ENCODE results near the gene BANK1.
A peak's percentile ranks its signal among the peaks of the same experiment; 100 is the strongest.

The BANK1 gene

DNA sequence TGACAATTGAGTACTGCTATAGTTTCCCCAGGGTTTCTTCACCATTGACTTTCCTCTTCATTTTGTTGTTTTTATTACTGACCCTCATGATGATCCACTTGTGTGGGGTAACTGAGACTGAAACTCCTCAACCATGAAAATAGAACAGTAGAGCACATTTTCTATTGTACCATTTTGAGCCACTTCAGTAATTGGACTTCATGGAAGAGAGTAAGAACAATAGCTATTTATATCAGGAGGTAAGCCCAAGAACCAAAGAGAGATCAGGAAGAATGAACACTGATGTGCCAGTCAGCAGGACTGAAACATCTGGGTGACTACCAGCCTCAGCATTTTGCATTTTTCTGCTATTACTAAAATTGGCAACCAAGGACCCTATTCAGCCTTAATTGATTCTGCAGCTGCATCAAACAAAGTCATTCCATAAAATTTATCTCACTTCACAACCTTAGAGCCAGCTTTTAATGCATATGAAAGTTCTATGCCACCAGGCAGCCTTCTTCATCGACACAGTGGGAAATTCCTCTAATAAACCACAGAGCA is 151.4 kb downstream of the BANK1 start:
- Histone ChIP-seq H3K9ac (ENCODE audit: low read length) (no peak overlapping the region), H3K36me3 (ENCODE audit: control insufficient read depth, insufficient read depth, low read length, severe bottlenecking) (no peaks in the 10 kb centered on the region), H3K27me3 (replicated peaks; ENCODE audit: control insufficient read depth, insufficient read depth, low read length) (no peaks in the 10 kb centered on the region), H3K9me3 (ENCODE audit: control insufficient read depth, low read length) (no peaks in the 10 kb centered on the region), H3K4me3 (ENCODE audit: low read length) (no peak overlapping the region), H3K4me1 (ENCODE audit: control insufficient read depth, insufficient read depth, low read length) (peaks cover 16% of the 10 kb centered on the region)
- DNase-seq (ENCODE audit: low read depth), result no peak

DNA sequence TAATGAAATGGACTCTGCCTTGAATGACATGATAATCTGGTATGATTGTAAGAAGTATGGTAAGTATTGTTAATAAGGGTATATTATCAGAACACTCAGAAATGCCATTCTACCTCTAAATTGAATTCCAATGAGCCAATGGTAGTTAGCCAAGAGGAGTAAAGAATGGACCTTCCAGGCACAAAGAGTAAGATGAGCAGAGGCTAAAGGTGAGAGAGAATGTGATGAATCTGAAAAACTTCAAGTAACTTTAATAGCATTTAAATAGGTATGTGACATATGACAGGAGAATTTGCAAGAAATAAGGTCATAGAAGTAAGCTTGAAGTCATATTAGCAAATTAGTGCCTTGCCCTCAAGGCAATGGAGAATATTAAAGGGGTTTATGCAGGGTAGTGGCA is 152.4 kb downstream of the BANK1 start:
- H3K9me3 ChIP-seq (ENCODE audit: control insufficient read depth, low read length), result no peaks in the 10 kb centered on the region
- no peaks in the 10 kb centered on the region for H3K27me3 ChIP-seq (replicated peaks; ENCODE audit: control insufficient read depth, insufficient read depth, low read length)
- H3K9ac ChIP-seq (ENCODE audit: low read length), result no peak overlapping the region
- DNase-seq (ENCODE audit: low read depth), result no peak
- no peak overlapping the region for H3K4me3 ChIP-seq (ENCODE audit: low read length)
- H3K36me3 ChIP-seq (ENCODE audit: control insufficient read depth, insufficient read depth, low read length, severe bottlenecking), result no peaks in the 10 kb centered on the region
- H3K4me1 ChIP-seq (ENCODE audit: control insufficient read depth, insufficient read depth, low read length), result peaks cover 16% of the 10 kb centered on the region

DNA sequence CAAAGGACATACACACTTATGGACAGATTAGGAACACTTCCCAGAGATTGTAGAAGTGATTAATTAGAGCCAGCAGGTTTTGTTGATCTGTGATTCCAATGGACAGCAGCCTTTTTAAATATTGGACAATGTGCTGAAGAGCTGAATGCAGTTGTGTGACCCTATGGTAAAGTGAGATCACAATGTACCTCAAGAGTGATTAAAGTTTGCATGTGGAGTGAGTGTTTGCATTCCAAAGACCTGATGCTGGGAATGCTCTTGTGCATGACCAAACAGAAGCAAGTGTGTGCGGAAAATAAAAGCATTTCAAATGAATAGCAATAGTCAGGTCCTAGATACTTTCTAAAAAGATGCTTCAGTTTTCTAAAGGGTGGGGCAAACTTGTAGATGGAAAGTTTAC is 154.1 kb downstream of the BANK1 start:
- DNase-seq (ENCODE audit: low read depth), result peak; percentile 51
- no peak overlapping the region for H3K9ac ChIP-seq (ENCODE audit: low read length)
- peaks cover 2% of the 10 kb centered on the region for H3K4me1 ChIP-seq (ENCODE audit: control insufficient read depth, insufficient read depth, low read length)
- H3K27me3 ChIP-seq (replicated peaks; ENCODE audit: control insufficient read depth, insufficient read depth, low read length), result no peaks in the 10 kb centered on the region
- no peak overlapping the region for H3K4me3 ChIP-seq (ENCODE audit: low read length)
- H3K9me3 ChIP-seq (ENCODE audit: control insufficient read depth, low read length), result no peaks in the 10 kb centered on the region
- H3K36me3 ChIP-seq (ENCODE audit: control insufficient read depth, insufficient read depth, low read length, severe bottlenecking), result no peaks in the 10 kb centered on the region

GRCh38 chr4:101948055-101948454 is 157.5 kb downstream of the BANK1 start:
- DNase-seq (ENCODE audit: low read depth), result no peak
- Histone ChIP-seq H3K9me3 (ENCODE audit: control insufficient read depth, low read length) (no peaks in the 10 kb centered on the region), H3K27me3 (replicated peaks; ENCODE audit: control insufficient read depth, insufficient read depth, low read length) (no peaks in the 10 kb centered on the region), H3K36me3 (ENCODE audit: control insufficient read depth, insufficient read depth, low read length, severe bottlenecking) (no peaks in the 10 kb centered on the region), H3K4me1 (ENCODE audit: control insufficient read depth, insufficient read depth, low read length) (peaks cover 7% of the 10 kb centered on the region), H3K4me3 (ENCODE audit: low read length) (no peak overlapping the region), H3K9ac (ENCODE audit: low read length) (no peak overlapping the region)

- no peaks in the 10 kb centered on the region for H3K36me3 ChIP-seq (ENCODE audit: control insufficient read depth, insufficient read depth, low read length, severe bottlenecking)
- H3K4me3 ChIP-seq (ENCODE audit: low read length), result no peak overlapping the region
- no peak overlapping the region for H3K9ac ChIP-seq (ENCODE audit: low read length)
- DNase-seq (ENCODE audit: low read depth), result no peak
- no peaks in the 10 kb centered on the region for H3K27me3 ChIP-seq (replicated peaks; ENCODE audit: control insufficient read depth, insufficient read depth, low read length)
- no peaks in the 10 kb centered on the region for H3K9me3 ChIP-seq (ENCODE audit: control insufficient read depth, low read length)
- H3K4me1 ChIP-seq (ENCODE audit: control insufficient read depth, insufficient read depth, low read length), result peaks cover 16% of the 10 kb centered on the region
Measured at GRCh38 chr4:101948951-101949350, 158.4 kb downstream of the BANK1 start.

DNA sequence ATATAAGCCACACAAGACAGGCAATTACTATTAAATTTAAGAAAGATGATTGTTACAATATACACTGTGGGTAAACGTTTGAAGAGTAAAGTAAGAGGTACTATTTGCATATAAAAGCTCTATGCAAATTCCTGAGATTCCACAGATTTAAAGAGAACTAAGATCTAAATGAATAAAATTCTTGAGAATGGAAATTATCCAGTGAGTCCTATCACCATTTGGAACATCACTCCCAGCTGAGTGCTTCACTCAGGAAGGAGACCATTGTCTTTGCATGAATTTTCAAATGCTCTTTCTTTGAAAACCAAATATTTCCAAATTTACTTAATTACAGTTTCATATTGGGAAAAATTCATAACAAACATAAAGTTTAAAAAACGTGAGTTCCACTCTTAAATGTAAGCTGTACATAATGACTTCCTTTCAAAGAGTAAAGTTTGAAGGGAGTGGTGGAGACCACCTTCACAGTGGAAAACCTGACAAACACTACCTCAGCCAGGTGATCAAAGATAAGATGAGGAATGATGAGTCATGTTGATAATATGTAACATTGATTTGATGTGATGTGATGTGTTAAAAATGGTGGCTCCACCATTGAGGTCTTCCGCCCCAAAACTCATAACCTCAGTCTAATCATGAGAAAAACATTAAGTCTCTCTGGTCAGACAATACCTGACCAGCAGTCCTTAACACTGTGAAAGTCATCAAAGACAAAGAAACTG is 159.9 kb downstream of the BANK1 start:
- Histone ChIP-seq H3K4me3 (ENCODE audit: low read length) (no peak overlapping the region), H3K9ac (ENCODE audit: low read length) (no peak overlapping the region), H3K27me3 (replicated peaks; ENCODE audit: control insufficient read depth, insufficient read depth, low read length) (no peaks in the 10 kb centered on the region), H3K9me3 (ENCODE audit: control insufficient read depth, low read length) (no peaks in the 10 kb centered on the region), H3K4me1 (ENCODE audit: control insufficient read depth, insufficient read depth, low read length) (peaks cover 22% of the 10 kb centered on the region), H3K36me3 (ENCODE audit: control insufficient read depth, insufficient read depth, low read length, severe bottlenecking) (no peaks in the 10 kb centered on the region)
- no peak for DNase-seq (ENCODE audit: low read depth)

DNA sequence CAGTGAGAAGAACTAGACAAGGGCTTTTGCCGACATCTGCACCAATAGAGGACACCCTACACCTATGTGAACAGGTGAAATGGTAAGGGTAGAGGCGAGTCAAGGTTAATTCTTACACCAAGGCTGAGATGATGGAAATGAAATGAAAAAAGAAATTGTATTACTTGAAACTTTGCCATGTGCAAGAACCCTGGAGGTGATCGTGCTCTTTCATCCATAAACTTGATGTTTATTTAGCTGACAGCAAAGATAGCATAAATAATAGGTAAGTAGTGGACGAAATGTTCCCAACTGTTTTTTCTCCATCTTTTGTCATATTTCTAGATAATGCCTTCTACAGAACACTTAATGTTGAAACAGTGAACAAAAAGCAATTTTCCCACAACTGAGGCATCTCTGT is 162.5 kb downstream of the BANK1 start:
- Histone ChIP-seq H3K9me3 (ENCODE audit: control insufficient read depth, low read length) (no peaks in the 10 kb centered on the region), H3K4me3 (ENCODE audit: low read length) (no peak overlapping the region), H3K4me1 (ENCODE audit: control insufficient read depth, insufficient read depth, low read length) (peaks cover 22% of the 10 kb centered on the region), H3K27me3 (replicated peaks; ENCODE audit: control insufficient read depth, insufficient read depth, low read length) (no peaks in the 10 kb centered on the region), H3K9ac (ENCODE audit: low read length) (no peak overlapping the region), H3K36me3 (ENCODE audit: control insufficient read depth, insufficient read depth, low read length, severe bottlenecking) (no peaks in the 10 kb centered on the region)
- DNase-seq (ENCODE audit: low read depth), result no peak

GRCh38 chr4:101953949-101954348 is 163.4 kb downstream of the BANK1 start:
- H3K4me3 ChIP-seq (ENCODE audit: low read length), result peak overlapping the region; percentile 28
- DNase-seq (ENCODE audit: low read depth), result peak; percentile 44
- no peaks in the 10 kb centered on the region for H3K27me3 ChIP-seq (replicated peaks; ENCODE audit: control insufficient read depth, insufficient read depth, low read length)
- peak overlapping the region; percentile 58 for H3K9ac ChIP-seq (ENCODE audit: low read length)
- no peaks in the 10 kb centered on the region for H3K36me3 ChIP-seq (ENCODE audit: control insufficient read depth, insufficient read depth, low read length, severe bottlenecking)
- peaks cover 22% of the 10 kb centered on the region for H3K4me1 ChIP-seq (ENCODE audit: control insufficient read depth, insufficient read depth, low read length)
- H3K9me3 ChIP-seq (ENCODE audit: control insufficient read depth, low read length), result no peaks in the 10 kb centered on the region

DNA sequence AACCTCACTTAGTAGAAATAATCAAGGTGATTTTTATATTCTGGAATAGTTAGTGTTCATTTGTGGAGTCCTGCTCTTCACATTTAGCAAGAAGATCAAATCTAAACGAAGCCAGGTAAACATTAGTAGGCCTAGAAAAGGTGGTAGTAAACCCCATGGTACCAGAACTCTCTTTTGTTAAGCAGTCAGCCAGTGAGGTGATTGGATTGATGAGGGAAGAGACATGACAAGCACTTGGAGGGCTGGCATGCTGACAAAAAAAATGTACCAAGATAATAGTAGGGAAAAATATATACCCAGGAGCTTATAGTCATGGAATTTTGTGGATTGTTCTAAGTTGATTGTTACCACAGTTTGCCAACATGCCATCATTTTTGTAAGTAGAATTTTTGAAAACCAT is 163.8 kb downstream of the BANK1 start:
- H3K9ac ChIP-seq (ENCODE audit: low read length), result no peak overlapping the region
- peaks cover 22% of the 10 kb centered on the region for H3K4me1 ChIP-seq (ENCODE audit: control insufficient read depth, insufficient read depth, low read length)
- H3K27me3 ChIP-seq (replicated peaks; ENCODE audit: control insufficient read depth, insufficient read depth, low read length), result no peaks in the 10 kb centered on the region
- H3K9me3 ChIP-seq (ENCODE audit: control insufficient read depth, low read length), result no peaks in the 10 kb centered on the region
- peak overlapping the region; percentile 28 for H3K4me3 ChIP-seq (ENCODE audit: low read length)
- DNase-seq (ENCODE audit: low read depth), result no peak
- no peaks in the 10 kb centered on the region for H3K36me3 ChIP-seq (ENCODE audit: control insufficient read depth, insufficient read depth, low read length, severe bottlenecking)

GRCh38 chr4:101954975-101955678 is 164.6 kb downstream of the BANK1 start:
- no peak for DNase-seq (ENCODE audit: low read depth)
- H3K9me3 ChIP-seq (ENCODE audit: control insufficient read depth, low read length), result no peaks in the 10 kb centered on the region
- no peak overlapping the region for H3K4me3 ChIP-seq (ENCODE audit: low read length)
- H3K36me3 ChIP-seq (ENCODE audit: control insufficient read depth, insufficient read depth, low read length, severe bottlenecking), result no peaks in the 10 kb centered on the region
- H3K9ac ChIP-seq (ENCODE audit: low read length), result no peak overlapping the region
- no peaks in the 10 kb centered on the region for H3K27me3 ChIP-seq (replicated peaks; ENCODE audit: control insufficient read depth, insufficient read depth, low read length)
- peaks cover 22% of the 10 kb centered on the region for H3K4me1 ChIP-seq (ENCODE audit: control insufficient read depth, insufficient read depth, low read length)

DNA sequence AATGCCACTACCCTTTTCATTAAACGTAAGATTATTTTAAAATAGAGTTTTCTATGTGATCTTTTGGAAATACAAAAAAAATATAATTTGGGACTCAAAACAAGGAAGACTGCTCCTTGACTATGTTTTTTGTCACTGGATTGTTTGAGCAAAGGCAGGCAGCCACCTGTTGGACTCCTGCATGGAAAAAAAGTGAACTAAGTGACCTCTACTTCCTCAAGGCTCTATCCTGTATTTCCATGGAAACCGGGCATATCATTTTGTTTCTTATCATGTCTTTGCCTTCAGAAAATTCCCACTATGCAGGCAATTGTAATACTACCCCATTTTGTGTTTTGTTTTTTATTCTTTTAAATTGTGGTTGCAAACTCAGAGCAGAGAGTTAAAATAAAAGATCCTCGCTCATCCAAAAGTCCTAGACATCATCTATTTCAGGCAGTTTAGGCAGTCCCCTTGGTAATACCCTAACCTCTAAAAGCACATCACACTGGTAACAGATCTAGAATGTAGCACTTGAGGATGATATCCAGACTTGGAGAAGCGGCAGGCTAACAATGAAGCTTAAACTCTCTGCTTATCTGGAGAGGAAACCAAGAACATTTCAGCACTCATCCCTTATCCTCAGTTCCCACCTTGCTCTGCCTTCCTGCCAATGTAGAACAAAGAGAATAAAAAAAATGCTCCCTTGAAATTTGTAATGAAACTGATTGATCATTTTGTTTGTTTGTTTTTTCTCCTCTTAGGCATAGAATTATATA is 165.7 kb downstream of the BANK1 start:
- Histone ChIP-seq H3K9ac (ENCODE audit: low read length) (no peak overlapping the region), H3K27me3 (replicated peaks; ENCODE audit: control insufficient read depth, insufficient read depth, low read length) (no peaks in the 10 kb centered on the region), H3K9me3 (ENCODE audit: control insufficient read depth, low read length) (no peaks in the 10 kb centered on the region), H3K36me3 (ENCODE audit: control insufficient read depth, insufficient read depth, low read length, severe bottlenecking) (no peaks in the 10 kb centered on the region), H3K4me1 (ENCODE audit: control insufficient read depth, insufficient read depth, low read length) (peaks cover 23% of the 10 kb centered on the region), H3K4me3 (ENCODE audit: low read length) (no peak overlapping the region)
- no peak for DNase-seq (ENCODE audit: low read depth)

Measured in adipocyte (in vitro differentiated cells).